Sciatic nerve (tissue), 2 donors: Measurements from ENCODE around the gene CALCR. TPM values are rescaled to one million over a fixed set of nuclear protein-coding genes. Genes with fewer than 3 reads are reported as not detected.

Experiments
- ATAC-seq: fragments of 200-7000 bp; cut with Tn5 transposase; one replicate; pipeline ENCODE4 v1.9.1; 2020; ENCODE audit warnings: mild to moderate bottlenecking, moderate library complexity
- DNase-seq: peaks from one replicate; pipeline ENCODE4 v3.0.0-alpha.2; 2020; ENCODE audit warnings: low spot score
- intact Hi-C: fragments of 100-400 bp; cut with DNase I; formaldehyde crosslinking; loops from one replicate; pipeline ENCODE4 v1.14.2; 2022
- total RNA-seq: library from RNA; stranded (reverse); fragmentation: NEBNext Ultra II Directional; extraction: Animal tissue kit (Norgen Biotek cat#: 25700); gene quantifications from one replicate; pipeline ENCODE4 v1.2.1, GENCODE V29; 2021
- donor health status: DM: no; HTN: no; CAD: no.
- donor health status: DM: no; HTN: no; CAD: no.

Gene CALCR
- total RNA-seq, 1 donor from 2014 or later, result 0.62 TPM

DNA sequence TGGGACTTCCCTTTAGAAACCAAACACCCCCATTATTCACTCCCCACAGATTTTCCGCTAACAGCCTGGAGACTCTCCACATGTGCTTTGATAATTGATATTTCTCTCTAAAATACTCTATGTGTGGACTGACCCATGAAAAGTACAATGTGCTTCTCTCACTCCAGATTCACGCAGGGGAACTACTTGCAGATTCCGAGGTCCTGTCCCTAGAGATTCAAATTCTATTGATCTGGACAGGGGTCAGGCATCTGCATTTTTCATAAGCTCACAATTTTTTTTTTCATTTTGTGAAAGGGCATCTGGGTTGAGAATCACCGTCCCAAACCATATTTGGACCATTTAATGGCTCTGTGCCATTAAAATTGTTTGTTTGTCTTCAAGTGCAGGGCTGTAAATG lies 98.7 kb downstream of the CALCR start:
- ATAC-seq, result no peak
- intact Hi-C loops, result loop anchor here (5.0 kb wide), 1 partner anchor 1366 kb away; no protein-coding TSS in a partner anchor

DNA sequence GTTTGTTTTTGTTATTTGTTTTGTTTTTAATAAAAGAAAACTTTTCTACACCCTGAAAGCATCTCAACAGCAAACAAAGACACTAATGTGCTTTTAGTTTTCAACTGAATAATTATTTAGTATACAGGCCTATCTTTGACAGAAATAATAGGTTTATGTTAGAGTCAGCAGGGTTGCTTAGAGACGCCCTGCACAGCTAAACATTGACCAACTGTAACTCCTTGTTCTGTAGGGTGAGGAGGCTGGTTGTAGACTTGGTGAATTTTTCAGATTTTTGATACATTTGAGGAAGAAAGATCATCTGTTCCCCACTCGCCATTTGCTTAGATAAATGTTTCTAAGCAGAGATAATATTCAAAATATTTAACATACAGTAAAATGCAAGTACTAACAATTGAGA lies 103.1 kb downstream of the CALCR start:
- intact Hi-C loops, result no loop called here
- DNase-seq (no peak), ATAC-seq (no peak)

More for the DNA sequence above, 98.7 kb downstream of the CALCR start:
- DNase-seq, result no peak

DNA sequence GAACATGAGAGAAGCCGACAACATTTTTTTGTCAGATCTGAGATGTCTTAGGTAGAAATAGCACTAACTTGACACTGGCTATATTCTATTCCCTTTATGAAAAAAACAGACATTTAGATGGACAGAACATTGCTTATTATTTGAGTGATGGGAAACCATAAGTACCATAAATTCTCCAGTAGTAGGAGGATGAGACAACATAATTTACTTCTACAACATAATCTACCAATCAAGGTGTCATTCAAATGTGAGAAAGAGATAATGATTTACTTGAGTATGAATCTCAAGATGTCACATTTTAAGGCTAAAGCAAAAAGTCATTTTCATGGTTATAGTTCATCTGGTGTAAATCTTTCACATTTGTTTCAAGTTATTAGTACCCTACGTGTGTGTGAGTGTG lies 110.8 kb downstream of the CALCR start:
- intact Hi-C loops, result no loop called here
- ATAC-seq (no peak), DNase-seq (no peak)

DNA sequence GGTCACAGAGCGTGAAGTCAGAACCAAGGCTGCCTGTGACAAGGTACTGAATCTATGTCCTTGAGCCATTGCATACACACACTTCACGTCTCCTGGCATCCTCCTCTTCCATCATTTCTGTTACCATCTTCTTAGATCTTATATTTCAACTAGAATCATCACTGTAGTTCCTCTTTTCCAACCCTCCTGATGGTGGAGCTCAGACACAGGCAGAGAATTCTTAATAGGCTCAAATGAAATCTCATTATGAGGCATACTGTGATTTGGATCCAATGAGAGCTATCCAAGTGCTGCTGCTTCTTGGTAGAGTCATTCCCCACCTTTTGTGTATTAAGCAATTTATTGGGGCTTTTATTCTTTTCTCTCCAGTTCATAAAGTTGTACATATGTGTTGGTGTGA lies 113.2 kb downstream of the CALCR start:
- no peak for DNase-seq
- intact Hi-C loops, result no loop called here
- no peak for ATAC-seq

DNA sequence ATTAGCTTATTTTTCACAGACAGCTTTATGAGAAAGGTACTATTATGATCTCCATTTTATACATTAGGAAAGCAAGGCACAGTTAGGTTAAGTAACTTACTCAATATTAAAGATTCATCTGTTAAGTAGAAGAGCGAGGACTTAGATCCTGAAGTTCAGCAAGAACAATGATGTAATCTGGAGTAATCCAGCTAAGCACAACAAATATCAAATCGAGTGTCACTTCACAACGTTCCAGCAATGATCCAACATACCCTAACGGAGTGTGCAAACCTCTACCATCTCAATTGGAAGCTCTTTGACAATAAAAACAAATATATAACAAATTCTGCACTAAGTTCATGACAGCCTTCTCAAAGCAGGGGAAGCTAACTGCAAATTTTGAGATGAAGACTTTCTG lies 121.3 kb downstream of the CALCR start:
- DNase-seq, result no peak

DNA sequence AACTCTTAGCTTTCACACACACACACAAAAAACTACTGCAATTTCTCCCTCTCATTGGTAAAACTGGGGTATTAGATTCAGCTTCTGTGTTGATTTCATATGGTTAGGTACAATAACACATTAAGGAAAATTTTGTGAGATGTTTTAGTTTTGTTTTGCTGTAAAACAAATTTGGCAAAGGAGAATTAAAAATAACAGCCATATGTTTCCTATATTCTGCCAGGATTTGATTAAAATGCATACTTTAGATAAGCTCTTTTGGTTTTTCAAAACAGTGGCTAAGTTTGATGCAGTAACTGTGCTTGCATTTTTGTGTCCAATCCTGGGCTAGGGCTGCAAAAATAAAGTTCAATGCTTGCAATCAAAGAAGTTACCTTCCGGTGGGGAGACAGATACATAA lies 126.3 kb downstream of the CALCR start:
- intact Hi-C loops, result no loop called here
- DNase-seq, result no peak
- no peak for ATAC-seq

More for the DNA sequence above, 121.3 kb downstream of the CALCR start:
- no peak for ATAC-seq
- intact Hi-C loops, result no loop called here

DNA sequence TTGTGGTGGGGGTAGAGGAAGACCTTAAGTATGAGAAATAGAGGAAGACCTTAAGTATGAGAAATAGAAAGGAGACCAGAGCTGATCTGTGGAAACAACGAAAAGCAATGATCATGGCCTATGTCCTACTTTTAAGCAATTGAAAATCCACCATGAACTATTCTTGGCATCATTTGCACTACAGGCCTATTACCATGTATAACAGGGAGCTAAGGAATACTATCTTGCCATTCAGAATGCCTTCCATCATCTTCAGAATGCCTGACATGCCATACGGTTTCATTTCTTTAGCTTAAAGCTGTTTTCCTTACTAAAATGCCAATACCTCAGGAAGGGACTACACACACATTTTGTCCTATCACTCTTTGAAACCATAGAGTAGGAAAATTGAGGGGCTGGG lies 127.0 kb downstream of the CALCR start:
- ATAC-seq, result no peak
- intact Hi-C loops, result no loop called here
- no peak for DNase-seq

DNA sequence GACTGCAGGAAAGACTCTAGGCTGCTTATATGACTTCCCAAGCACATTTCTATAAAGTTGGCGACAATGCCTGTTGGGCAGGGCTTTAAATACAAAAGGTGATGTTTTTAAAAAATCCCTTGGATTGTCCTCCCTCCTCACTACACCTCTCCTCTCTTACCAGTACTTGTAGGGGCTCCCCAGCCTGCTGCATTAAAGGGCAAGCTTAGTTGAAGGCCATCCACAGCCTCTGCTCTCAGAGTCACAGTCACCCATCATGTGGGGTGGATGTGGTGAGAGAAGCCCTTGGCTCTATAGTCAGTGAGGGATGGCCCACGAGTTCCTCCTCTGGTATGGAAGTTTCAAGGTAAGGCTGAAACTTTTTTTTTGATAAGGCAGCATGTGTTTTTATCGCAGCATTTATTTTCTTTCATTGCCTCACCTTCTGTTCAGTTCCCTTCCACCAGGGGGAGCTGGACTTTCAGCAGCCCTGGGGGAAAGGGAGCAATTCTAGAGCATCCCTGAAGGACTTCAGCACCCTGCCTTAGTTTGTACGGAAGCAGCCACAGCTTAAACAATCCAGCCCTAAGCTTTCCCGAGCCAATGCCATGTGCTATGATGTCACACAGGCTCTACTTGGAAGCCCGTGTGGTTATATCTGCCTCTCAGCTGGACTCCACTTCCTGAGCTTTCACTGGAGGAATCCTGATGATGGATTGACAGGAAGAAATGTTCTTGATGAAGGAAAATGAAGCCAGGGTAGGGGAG lies 131.9 kb downstream of the CALCR start:
- DNase-seq (no peak), ATAC-seq (no peak)
- intact Hi-C loops, result no loop called here

DNA sequence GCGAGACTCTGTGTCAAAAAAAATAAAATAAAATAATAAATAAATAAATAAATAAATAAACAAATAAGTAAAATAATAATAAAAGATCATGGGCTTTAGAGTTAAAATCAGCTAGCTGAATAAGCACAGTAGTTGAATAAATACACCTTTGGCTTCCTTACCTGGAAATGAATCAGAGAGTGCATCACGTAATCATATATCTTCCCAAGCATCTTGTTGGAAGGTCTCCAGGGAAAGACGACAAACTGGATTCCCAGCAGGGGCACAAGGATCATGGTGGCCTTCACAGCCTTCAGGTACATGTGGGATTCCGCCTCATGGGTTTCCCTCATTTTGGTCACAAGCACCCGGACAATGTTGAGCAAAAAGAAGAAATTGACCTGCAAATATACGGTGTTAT lies 138.7 kb downstream of the CALCR start:
- no peak for ATAC-seq
- DNase-seq, result no peak
- intact Hi-C loops, result no loop called here

DNA sequence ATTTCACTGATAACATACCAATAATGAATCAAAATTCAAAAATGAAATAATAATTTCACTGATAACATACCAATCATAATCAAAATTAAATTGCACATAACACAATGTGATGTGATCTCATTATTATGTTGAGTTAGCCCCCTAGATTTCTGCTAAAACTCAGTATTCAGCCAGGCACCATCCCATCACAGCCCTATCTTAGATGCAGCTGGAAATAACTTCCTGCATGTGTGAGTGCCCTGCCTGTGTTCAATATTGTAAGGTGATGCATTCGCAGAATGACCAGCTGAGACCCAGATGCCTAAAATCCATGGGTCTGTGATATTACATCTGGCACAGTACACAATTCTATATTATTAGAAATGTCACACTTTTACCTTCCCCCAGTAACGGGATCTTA lies 142.4 kb downstream of the CALCR start:
- intact Hi-C loops, result no loop called here
- DNase-seq, result no peak

DNA sequence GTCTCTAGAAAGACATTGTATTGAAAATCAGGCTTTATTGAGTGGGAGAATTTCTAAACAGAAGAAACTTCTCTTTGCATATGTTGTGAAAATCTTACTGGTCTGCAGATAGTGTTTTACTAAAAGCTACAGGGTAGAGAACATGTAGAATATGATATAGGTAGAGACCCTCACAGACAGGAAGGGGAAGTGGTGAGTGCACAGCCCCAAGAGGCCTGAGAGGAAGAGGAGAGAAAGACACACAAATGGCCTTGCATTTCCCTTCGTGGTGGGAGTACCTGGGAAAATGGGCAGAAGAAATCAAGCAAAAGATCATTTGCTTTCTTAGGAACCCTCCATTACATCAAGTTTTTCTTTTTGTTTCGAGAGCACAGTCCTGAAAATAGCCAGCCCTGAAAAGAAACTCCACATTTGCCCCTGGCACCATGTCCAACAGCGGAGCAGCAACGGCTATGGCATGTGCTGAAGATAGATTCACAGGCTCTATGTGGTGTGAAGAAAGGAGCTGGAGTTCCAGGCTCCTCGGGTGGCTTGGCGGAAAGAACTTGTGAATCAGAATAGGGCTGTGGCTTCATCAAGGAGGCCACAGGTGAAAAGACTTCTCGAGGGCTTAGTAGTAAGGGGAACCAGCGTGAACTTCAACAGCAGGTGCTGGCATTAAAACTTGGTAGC lies 143.5 kb downstream of the CALCR start:
- no peak for ATAC-seq
- intact Hi-C loops, result no loop called here
- no peak for DNase-seq

More for the DNA sequence above, 142.4 kb downstream of the CALCR start:
- no peak for ATAC-seq

DNA sequence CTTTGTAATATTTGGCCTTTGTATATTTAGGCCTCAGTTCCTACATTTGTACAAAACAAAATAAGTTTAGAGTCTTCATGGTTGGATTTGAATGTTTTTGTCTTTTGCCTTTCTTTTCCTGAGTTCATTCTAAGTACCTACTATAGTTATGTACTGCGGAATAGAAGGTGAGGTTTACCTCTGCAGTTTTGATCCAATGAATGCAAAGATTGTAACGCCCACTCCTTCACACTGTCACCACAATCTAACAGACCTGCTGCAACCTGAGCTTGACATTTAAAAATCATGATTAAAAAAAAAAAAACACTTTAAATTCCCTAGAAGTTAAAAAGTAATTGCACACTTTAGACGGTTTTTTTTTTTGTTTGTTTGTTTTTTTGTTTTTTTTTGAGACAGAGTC lies 145.0 kb downstream of the CALCR start:
- DNase-seq, result no peak
- intact Hi-C loops, result no loop called here
- no peak for ATAC-seq

DNA sequence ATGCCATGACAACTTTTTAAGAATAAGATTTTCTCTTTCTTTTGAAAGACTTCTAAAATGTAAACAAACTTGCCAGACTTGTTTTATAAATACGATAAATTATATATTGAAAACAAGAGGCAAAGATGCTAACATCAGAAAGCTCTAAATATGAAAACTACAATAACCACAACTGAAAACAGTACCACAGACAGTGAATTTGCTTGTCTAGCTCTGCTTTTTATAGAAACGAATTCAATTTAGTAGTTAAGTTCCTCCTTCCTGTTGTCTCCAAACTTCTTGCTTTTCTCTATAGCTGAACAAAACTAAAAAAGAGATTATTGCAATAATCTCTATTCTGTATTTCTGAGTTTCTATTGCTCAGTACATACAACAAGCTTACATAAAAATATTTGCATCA lies 147.4 kb downstream of the CALCR start:
- intact Hi-C loops, result no loop called here
- ATAC-seq (no peak), DNase-seq (no peak)

DNA sequence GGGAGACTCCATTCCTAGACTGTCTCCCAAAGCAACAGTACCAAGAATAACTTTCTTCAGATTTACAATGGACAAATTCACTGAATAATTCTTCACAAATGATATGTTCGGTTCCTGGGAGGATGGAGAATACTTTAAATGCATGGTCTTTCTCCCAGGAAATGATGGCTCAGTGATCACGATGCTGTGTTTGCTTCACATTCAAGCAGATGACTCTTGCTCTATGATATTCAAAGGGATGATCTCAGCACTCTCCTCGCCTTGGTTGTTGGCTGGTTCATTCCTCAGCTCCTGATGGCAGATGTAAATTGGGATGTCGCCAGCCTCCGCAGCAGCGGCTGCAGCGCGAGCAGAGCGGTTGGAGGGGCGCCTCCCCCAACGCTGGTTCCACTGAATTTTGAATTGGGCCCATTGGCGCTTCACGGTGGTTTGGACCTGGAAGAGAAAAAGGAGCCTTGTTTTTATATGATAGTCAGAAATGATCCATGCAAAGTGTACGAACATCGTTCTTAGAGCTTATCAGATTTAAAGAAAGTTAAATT lies 148.3 kb downstream of the CALCR start:
- DNase-seq, result no peak
- no peak for ATAC-seq
- intact Hi-C loops, result no loop called here

DNA sequence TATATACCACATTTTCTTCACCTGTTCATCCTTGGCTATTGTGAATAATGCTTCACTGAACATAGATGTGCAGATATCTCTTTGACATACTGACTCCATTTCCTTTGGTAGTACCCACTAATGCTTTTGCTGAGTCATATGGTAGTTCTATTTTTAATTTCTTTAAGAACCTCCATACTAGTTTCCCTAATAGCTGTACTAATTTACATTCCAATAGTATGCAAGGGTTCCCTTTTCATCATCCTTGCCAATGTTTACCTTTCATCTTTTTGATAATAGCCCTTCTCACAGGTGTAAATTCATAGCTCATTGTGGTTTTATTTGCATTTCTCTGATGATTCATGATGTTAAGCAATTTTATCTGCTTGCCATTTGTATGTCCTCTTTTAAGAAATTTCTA lies 159.9 kb downstream of the CALCR start:
- ATAC-seq, result no peak
- intact Hi-C loops, result no loop called here
- DNase-seq, result no peak

DNA sequence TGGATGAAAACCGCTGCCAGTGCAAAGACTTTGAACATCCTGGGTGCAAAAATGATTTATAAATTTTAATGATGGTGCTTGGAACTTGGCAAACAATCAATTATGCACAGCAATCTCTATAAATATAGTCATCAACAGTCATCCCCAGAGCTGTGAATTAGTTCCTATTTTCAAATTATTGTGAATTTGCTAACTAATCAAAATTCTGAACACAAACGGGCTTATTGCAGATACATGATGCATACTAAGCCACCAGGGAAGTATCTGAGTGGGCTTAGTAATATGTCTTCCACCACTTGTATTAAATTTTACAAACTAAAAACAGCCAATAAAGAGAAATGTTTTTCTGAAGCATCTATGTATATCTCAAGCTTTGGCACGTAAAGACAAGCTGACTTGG lies 165.2 kb downstream of the CALCR start:
- ATAC-seq (no peak), DNase-seq (no peak)
- intact Hi-C loops, result no loop called here

DNA sequence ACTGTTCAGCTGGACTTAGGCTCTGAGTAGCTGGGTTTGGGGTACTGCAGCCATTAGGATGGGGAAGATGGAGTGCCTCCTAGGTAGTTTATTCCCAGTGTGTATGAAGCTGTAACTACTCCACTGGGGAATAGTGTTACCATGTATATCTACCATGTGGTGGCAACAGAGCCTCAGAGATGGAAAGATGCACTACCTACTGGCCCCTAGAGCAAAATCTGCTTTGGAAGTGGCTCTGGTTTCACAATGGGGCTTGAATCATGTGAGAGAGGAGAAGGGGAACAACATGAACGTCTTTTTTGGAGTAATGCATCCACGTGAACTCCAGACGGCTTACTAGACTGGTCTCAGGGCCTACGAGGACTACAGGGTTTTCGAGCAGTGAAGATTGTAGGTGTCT lies 167.3 kb downstream of the CALCR start:
- ATAC-seq, result no peak

DNA sequence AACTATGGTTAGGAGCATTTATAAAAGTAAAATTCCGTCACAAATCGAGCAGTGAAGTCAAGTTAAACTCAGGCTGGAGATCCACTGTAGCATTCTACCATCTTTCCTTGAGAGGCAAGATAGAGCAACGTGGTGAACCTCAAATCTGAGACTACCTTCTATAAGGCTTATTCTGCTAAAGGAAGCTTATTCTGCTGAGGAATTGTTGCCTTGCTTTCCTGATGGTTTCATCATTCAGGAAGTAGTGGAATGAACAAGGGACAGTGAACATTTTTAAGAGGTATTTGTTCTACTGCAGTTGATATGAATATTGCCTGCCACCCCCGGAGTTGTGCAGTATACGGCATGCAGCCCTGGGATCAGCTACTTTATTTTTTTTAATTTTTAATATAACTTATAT lies 171.6 kb downstream of the CALCR start:
- DNase-seq, result no peak
- ATAC-seq, result no peak
- intact Hi-C loops, result no loop called here

More for the DNA sequence above, 167.3 kb downstream of the CALCR start:
- intact Hi-C loops, result no loop called here
- DNase-seq, result no peak

DNA sequence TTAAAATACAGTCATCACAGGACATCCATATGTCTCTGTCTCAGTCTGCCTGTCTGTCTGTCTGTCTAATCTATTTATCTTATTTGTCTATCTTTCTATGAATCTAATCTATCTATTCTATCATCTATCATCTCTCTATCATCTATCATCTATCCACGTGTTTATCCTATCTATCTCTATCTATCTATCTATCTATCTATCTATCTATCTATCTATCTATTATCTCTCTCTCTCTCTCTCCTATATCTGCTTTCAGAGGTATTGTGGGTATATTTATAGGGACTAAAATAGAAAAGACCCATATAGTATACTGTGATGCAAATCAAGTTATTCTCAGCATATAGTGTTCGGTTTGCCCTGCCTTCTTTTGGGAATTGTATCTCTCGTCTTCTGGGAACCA lies 174.9 kb downstream of the CALCR start:
- ATAC-seq (no peak), DNase-seq (no peak)
- intact Hi-C loops, result no loop called here

DNA sequence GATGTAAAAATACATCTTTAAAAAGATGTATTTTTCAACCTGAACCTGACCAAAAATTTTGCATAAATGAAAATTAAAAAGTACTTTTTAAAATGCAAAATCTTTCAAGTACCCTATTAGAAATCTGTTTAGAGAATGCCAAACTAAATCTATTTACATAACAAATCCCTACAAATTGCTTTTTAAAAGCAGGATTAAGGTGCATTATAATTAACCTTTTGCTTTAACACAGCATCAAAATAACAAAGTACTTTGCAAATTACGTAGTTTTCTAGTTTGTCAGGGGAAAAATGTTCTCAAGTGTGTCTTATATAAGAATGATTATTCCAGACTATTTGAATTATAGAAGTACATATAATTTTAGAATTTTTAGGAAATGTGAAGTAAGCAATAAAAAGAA lies 181.5 kb downstream of the CALCR start:
- no peak for DNase-seq
- no peak for ATAC-seq
- intact Hi-C loops, result no loop called here

DNA sequence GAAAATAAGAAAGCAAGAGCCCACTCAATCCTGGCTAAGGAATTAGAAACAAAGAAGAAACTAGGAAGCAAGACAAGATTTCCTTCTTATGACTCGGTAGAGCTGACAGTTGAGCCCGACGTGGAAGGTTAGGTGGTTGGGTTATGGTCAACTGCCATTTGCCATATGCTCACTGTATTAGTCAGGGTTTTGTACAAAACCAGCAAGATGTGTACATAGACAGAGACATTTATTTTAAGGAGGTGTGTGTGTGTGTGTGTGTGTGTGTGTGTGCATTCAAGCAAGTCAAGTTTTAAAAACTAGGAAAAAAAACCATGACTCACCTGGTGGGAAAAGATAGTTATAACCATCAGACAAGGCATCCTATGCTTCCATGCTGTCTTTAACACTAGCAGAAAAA lies 183.9 kb downstream of the CALCR start:
- no peak for ATAC-seq
- intact Hi-C loops, result no loop called here
- no peak for DNase-seq
